ENCODE results near the gene CLDN4. TPM values are rescaled to one million over a fixed set of nuclear protein-coding genes. Genes with fewer than 3 reads are reported as not detected.

The CLDN4 gene
- total and polyA plus RNA-seq, 9 of the 15 experiments (the other 6 are each of a cell fraction or from before 2014, with no cell fraction given) = 0.05 to 0.60 (median 0.06) TPM; not detected in 3

GRCh38 chr7:73850781-73851207 lies 20.0 kb downstream of the CLDN4 start:
- peak overlapping the region; percentile 73 for H2AFZ ChIP-seq (ENCODE audit: low read depth, low read length)
- in situ Hi-C loops (cut with MboI) (loop anchor here (5.0 kb wide), 1 partner anchor 243 kb away; no protein-coding TSS in a partner anchor), intact Hi-C loops (cut with micrococcal nuclease) (loop anchor here (5.0 kb wide), 1 partner anchor 238 kb away; no protein-coding TSS in a partner anchor)
- no peaks in the 10 kb centered on the region for H3K9me3 ChIP-seq (replicated peaks; ENCODE audit: control insufficient read depth, insufficient read depth, low read depth, low read length)
- peaks cover 30 to 38% of the 10 kb centered on the region in 2 experiments for H3K4me1 ChIP-seq (replicated peaks in 1 of 2; ENCODE audit: control insufficient read depth in 2 of 2, insufficient read depth in 2 of 2, low read length in 2 of 2)
- peak overlapping the region; percentile 49; the same call in 1 of the 2 replicates for H3K4me2 ChIP-seq (ENCODE audit: insufficient read depth, low read length)
- peak; percentile 86 for ATAC-seq
- ChIA-PET POLR2A (interaction anchor here (0.5 to 1.0 kb wide), 6 partner anchors 9 to 376 kb away, joined by 3 to 5 read pairs (median 5); partner anchors contain the start of genes ABHD11 and METTL27), CTCF (ENCODE audit: low intra/inter-chr PET ratio) (no interaction called here)
- peak; percentile 56 to 83 (median 72) for DNase-seq (ENCODE audit: extremely low read depth in 1 of 4, low spot score in 3 of 4)
- H4K20me1 ChIP-seq (replicated peaks; ENCODE audit: control insufficient read depth, insufficient read depth, low read length) = peaks cover 1% of the 10 kb centered on the region; the same call in 1 of the 2 replicates
- H3K36me3 ChIP-seq (ENCODE audit: control insufficient read depth, insufficient read depth, low read length) = no peaks in the 10 kb centered on the region
- peaks cover 2% of the 10 kb centered on the region for H3K9me1 ChIP-seq (ENCODE audit: control insufficient read depth, insufficient read depth, low read length)
- H3K4me3 ChIP-seq = no peak overlapping the region
- BruUV-seq (replicated peaks) = no TSS peak
- H3K27ac ChIP-seq (ENCODE audit: extremely low read depth, low read depth, low read length) = peak overlapping the region; percentile 28; the same call in 1 of the 3 replicates
- peak; percentile 91 for FAIRE-seq
- H3K9ac ChIP-seq (ENCODE audit: insufficient read depth in 1 of 2, low read depth in 2 of 2, low read length in 2 of 2) = peak overlapping the region in 1 of 2 experiments; percentile 35; a peak in 1 of 4 replicates
- peaks cover 0 to 4% of the 10 kb centered on the region in 2 experiments; a peak in 1 of 5 replicates for H3K27me3 ChIP-seq (ENCODE audit: control insufficient read depth in 2 of 2, insufficient read depth in 2 of 2, low read length in 2 of 2)
- no peaks in the 10 kb centered on the region for H3K79me2 ChIP-seq (ENCODE audit: control insufficient read depth, insufficient read depth, low read length)
- WGBS (ENCODE audit: insufficient coverage, low coverage, missing lambda C conversion rate) = 0% methylated on average over 4 of the region's 4 CpGs
- TF ChIP-seq MAFK (IDR thresholded peaks at IDR 0.05; ENCODE audit: low read length) (peak; percentile 72), HMGN3 (IDR thresholded peaks at IDR 0.05; ENCODE audit: borderline replicate concordance, extremely low read depth, insufficient read length, low read depth, low read length) (no peak), ZNF384 (IDR thresholded peaks at IDR 0.05; ENCODE audit: low read depth, low read length) (0 out of 2 replicates have a peak, but pooled peaks have one; percentile 3), ILK (tag; IDR thresholded peaks at IDR 0.05; ENCODE audit: borderline replicate concordance, low read depth) (no peak), HIVEP1 (CRISPR knock-in tag; IDR thresholded peaks at IDR 0.05) (no peak), SMARCE1 (IDR thresholded peaks at IDR 0.05) (peak; percentile 58; the same call in 1 of the 2 replicates), AFF4 (CRISPR knock-in tag; IDR thresholded peaks at IDR 0.05) (no peak), RCOR1 (IDR thresholded peaks at IDR 0.05; ENCODE audit: borderline replicate concordance in 1 of 2, low read depth in 2 of 2, low read length in 2 of 2) (peak in 1 of 2 experiments; percentile 77; a peak in 1 of 4 replicates), BRD9 (IDR thresholded peaks at IDR 0.05; ENCODE audit: low read depth, partially characterized antibody) (no peak), POLR2H (tag; IDR thresholded peaks at IDR 0.05; ENCODE audit: low read depth) (no peak)

Data from K562 (cell line).